Osteoblast (primary cell): Measurements from ENCODE around the gene SPNS3. TPM values are rescaled to one million over a fixed set of nuclear protein-coding genes. Genes with fewer than 3 reads are reported as not detected.

Experiments used
- DNase-seq: peaks from one replicate; pipeline ENCODE4 v3.0.0; 2011; ENCODE audit warnings: low spot score, mixed read lengths; ENCODE audit not compliant: insufficient read length; ENCODE audit errors: missing footprints
- H2AFZ ChIP-seq: 2 replicates; pipeline ENCODE4 v1.6.0; 2011; ENCODE audit warnings: mild to moderate bottlenecking, low read length
- H3K27ac ChIP-seq: 2 replicates; pipeline ENCODE4 v1.5.1; 2011; ENCODE audit warnings: mild to moderate bottlenecking, low read depth, low read length, moderate library complexity
- H3K27me3 ChIP-seq: 2 replicates; pipeline ENCODE4 v1.6.0; 2012; ENCODE audit warnings: mild to moderate bottlenecking, control low read depth, inconsistent platforms, low read length, moderate library complexity; ENCODE audit not compliant: insufficient read depth
- H3K36me3 ChIP-seq: 2 replicates; pipeline ENCODE4 v1.5.1; 2011; ENCODE audit warnings: mild to moderate bottlenecking, low read length, control low read depth, moderate library complexity; ENCODE audit not compliant: insufficient read depth
- H3K4me1 ChIP-seq: 2 replicates; pipeline ENCODE4 v1.5.1; 2011; ENCODE audit warnings: mild to moderate bottlenecking, low read length, control low read depth, moderate library complexity; ENCODE audit not compliant: insufficient read depth
- H3K4me2 ChIP-seq: 2 replicates; pipeline ENCODE4 v1.6.0; 2011; ENCODE audit warnings: mild to moderate bottlenecking, low read length; ENCODE audit not compliant: insufficient read depth
- H3K4me3 ChIP-seq: fragments of 200-600 bp; sonication (generic); 3 replicates; pipeline ENCODE4 v1.5.1; 2012; ENCODE audit warnings: mild to moderate bottlenecking, low read length, inconsistent platforms; ENCODE audit not compliant: insufficient read depth
- H3K79me2 ChIP-seq: 2 replicates; pipeline ENCODE4 v1.6.0; 2012; ENCODE audit warnings: mild to moderate bottlenecking, low read length, control low read depth, inconsistent platforms; ENCODE audit not compliant: insufficient read depth
- H3K9me3 ChIP-seq: 2 replicates; pipeline ENCODE4 v1.5.1; 2011; ENCODE audit warnings: low read depth, low read length, control low read depth
- H4K20me1 ChIP-seq: 2 replicates; pipeline ENCODE4 v1.6.0; 2012; ENCODE audit warnings: mild to moderate bottlenecking, low read length, control low read depth; ENCODE audit not compliant: insufficient read depth
- CTCF ChIP-seq: IDR thresholded peaks from 2 replicates; pipeline ENCODE4 v1.5.1; 2011; ENCODE audit warnings: mild to moderate bottlenecking, low read depth, low read length, moderate library complexity; ENCODE audit errors: extremely low read depth
- total RNA-seq: library from RNA; depleted of rRNA; stranded (reverse); fragments of >200 nt; gene quantifications from 2 replicates; pipeline ENCODE4 v1.2.3, GENCODE V29; 2012

SPNS3 gene
- total RNA-seq, 1 donor, result not detected

GRCh38 chr17:4405038-4405669 is 28.6 kb upstream of the SPNS3 start:
- Histone ChIP-seq H4K20me1 (no peaks in the 10 kb centered on the region), H3K36me3 (no peaks in the 10 kb centered on the region), H3K4me3 (no peak overlapping the region), H3K79me2 (no peaks in the 10 kb centered on the region), H3K9me3 (no peaks in the 10 kb centered on the region), H3K27ac (no peak overlapping the region), H3K4me2 (no peak overlapping the region), H3K27me3 (peaks cover 2% of the 10 kb centered on the region), H2AFZ (no peak overlapping the region), H3K4me1 (no peaks in the 10 kb centered on the region)
- no peak for TF ChIP-seq CTCF
- peak; percentile 44 for DNase-seq

GRCh38 chr17:4405699-4406098 is 28.0 kb upstream of the SPNS3 start:
- H3K4me2 ChIP-seq, result no peak overlapping the region
- no peaks in the 10 kb centered on the region for H4K20me1 ChIP-seq
- H3K36me3 ChIP-seq, result no peaks in the 10 kb centered on the region
- DNase-seq, result no peak
- no peak overlapping the region for H3K4me3 ChIP-seq
- no peaks in the 10 kb centered on the region for H3K4me1 ChIP-seq
- no peak overlapping the region for H2AFZ ChIP-seq
- peaks cover 2% of the 10 kb centered on the region for H3K27me3 ChIP-seq
- no peak overlapping the region for H3K27ac ChIP-seq
- TF ChIP-seq CTCF, result no peak
- no peaks in the 10 kb centered on the region for H3K9me3 ChIP-seq
- no peaks in the 10 kb centered on the region for H3K79me2 ChIP-seq

GRCh38 chr17:4406386-4406785 is 27.4 kb upstream of the SPNS3 start:
- H3K27me3 ChIP-seq, result peaks cover 2% of the 10 kb centered on the region

GRCh38 chr17:4407216-4407615 is 26.5 kb upstream of the SPNS3 start:
- no peak for TF ChIP-seq CTCF
- H3K9me3 ChIP-seq, result no peaks in the 10 kb centered on the region
- no peaks in the 10 kb centered on the region for H4K20me1 ChIP-seq
- H3K36me3 ChIP-seq, result no peaks in the 10 kb centered on the region
- H3K4me1 ChIP-seq, result no peaks in the 10 kb centered on the region
- no peak for DNase-seq
- no peaks in the 10 kb centered on the region for H3K79me2 ChIP-seq
- H3K27me3 ChIP-seq, result peaks cover 2% of the 10 kb centered on the region
- H3K27ac ChIP-seq, result no peak overlapping the region
- H3K4me2 ChIP-seq, result no peak overlapping the region
- H3K4me3 ChIP-seq, result no peak overlapping the region
- H2AFZ ChIP-seq, result no peak overlapping the region

More at GRCh38 chr17:4406386-4406785, 27.4 kb upstream of the SPNS3 start:
- Histone ChIP-seq H4K20me1 (no peaks in the 10 kb centered on the region), H2AFZ (no peak overlapping the region), H3K4me3 (no peak overlapping the region), H3K4me2 (no peak overlapping the region), H3K27ac (no peak overlapping the region), H3K9me3 (no peaks in the 10 kb centered on the region), H3K4me1 (no peaks in the 10 kb centered on the region), H3K36me3 (no peaks in the 10 kb centered on the region), H3K79me2 (no peaks in the 10 kb centered on the region)
- TF ChIP-seq CTCF, result no peak
- no peak for DNase-seq
